NCI-H146 treated with DMSO at 0.1 percent for 48 hours (cell line): ENCODE measurements around the gene ANKH.

Source experiments
- DNase-seq: peaks from one replicate; lab custom pipeline; 2025; ENCODE audit not compliant: unreplicated experiment; lab: John Stamatoyannopoulos, UW

ANKH gene

DNA sequence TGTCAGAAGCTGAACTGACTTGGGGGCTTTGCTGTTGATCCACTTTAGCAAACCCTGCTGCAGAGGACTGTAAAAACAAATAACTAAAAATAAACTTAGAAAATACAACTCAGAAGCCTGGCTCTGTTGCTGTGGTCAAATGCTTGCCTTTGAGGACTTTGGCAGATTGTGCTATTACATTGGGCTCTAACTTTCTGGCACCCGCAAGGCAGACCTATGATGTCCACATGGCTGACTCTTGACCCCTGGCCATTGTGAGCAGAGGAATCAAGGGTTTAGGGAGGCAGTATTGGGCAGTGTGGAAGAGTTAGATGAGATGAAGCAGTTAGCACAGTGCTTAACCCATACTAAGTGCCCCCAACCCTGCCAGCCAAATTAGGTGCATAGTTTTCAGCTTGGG is 173.1 kb downstream of the ANKH start:
- no peak for DNase-seq

DNA sequence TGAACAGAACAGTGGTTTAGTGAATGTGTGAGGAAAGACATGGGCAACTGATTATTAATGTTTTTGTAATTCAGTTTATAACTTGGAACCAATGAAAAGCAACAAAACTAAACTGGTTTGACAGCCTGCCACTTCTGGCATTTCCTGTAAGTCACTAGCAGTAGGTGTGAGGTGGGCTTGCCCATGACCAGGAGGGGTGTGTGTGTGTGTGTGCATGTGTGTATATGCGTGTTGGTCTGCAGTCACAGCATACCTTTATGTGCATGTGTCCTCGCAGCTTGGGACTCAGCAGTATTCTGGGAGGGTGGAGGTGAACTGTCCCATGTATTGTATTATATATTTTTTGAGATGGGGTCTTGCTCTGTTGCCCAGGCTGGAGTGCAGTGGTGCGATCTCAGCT is 174.7 kb downstream of the ANKH start:
- no peak for DNase-seq

DNA sequence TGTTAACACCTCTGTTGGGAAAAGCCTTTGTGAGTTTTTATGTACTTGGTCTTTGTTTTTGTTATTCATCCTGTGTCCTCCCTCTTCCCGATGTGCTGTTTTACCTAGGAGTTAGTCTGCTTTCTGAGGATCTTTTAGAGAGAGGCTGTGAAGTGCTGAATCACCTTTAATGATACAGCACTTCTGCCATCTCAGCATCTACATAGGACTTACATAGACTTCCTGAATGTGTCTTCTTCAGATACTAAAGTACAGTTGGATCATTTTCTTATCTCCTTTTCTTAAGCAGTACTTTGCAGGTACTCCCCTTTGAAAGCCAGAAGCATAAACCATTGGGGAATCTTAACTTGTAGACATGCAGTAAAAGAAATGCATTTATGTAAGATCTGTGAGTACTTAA is 175.5 kb downstream of the ANKH start:
- DNase-seq: no peak

DNA sequence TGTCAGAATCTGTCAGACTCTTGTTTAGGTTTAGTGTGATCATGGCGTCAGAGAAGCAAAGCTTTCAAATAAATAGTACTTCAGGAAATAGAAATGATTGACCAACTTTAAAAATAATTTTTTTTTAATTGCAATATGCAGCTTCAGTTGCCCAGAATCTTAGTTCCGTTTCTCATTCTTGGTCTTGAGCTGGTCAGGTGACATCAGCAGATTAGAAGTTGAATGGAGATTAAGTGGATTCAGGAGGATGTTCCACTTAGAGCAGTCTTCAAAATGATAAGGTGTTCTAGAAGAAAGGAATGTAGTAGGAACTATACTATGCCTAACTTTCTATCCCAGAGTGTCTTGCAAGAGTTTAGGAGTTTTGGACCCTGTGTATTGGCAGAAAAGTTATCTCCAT is 176.4 kb downstream of the ANKH start:
- DNase-seq: no peak

DNA sequence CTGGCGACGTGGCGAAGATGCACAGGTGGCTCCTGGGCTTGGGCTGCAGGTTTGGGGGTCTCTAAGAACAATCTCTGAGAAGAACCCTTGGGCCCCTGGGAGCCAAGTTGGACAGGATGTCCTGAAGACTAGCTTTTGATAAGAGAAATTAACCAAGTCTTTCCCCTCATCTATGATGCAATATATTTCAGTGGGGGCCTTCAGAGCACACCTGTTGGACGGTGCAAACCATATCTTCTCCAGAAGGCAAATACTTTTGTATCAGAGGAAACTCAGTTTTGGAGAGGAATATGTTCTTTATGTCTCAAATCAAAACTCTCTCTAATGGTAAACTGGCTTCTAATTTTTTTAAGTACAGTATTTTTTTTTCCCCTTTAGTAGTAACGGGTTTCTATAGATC is 178.5 kb downstream of the ANKH start:
- no peak for DNase-seq

DNA sequence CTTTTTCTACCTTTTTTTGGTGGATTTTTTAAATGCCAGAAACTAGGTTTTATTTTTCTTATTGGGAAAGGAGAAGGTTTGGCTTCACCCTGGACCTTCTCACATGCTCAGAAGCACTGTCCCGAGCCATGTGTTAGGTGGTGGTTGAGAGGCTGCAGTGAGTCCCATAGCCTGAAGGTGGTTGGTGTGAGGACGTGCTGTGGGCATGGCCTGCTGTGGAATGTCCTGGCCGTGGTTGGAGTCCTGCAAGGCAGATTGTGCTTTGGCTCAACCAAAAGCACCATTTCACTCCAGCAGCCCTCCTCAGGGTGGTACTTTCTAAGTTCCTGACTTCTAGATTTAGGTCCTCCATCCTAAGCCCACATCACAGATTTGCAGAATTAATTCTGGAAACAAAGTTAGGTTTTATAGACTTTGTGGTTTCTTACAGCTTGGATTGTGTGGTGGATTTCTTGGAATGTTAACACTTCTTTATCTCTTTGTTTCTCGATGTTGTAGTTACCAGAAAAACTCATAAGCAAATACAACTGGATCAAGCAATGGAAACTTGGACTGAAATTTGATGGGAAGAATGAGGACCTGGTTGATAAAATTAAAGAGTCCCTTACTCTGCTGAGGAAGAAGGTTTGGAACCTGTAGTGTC is 184.4 kb downstream of the ANKH start:
- no peak for DNase-seq

DNA sequence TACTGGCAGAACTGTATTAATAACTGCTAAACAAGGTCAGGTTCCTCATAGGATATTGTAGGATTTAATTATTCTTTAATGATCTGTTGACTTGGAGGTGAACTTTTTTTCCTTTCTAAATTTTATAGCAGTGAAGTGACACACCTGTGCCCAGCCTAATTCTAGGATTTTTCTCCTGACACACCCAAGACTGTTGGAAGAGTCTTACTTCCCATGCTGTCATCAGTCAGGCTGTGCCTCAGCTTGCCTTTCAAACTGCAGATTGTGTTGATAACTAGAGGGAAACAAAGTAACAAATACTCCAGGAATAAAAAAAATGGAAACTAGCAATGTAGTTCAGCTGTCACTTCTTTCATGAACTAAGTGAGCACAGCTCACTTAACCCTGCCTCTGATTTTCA is 185.1 kb downstream of the ANKH start:
- DNase-seq: no peak

DNA sequence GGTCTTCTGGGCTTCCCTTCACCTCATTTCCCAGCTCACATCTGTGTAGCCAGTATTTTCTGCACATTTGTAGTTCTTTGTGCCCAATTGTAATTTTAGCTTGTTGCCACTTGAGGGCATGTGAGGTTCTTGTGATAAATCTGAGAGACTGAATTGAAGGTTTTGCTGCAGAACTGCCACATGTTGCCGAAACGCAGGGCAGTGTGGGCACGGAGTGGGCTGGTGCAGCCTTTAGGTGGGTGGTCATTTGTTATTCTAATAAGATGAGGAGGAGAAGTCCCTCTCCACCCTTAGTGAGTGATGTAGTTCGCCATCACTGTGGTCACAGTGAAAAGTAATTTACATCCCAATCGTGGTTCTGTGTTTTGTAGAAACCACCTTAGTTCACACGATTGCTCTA is 185.8 kb downstream of the ANKH start:
- peak; percentile 46 for DNase-seq

DNA sequence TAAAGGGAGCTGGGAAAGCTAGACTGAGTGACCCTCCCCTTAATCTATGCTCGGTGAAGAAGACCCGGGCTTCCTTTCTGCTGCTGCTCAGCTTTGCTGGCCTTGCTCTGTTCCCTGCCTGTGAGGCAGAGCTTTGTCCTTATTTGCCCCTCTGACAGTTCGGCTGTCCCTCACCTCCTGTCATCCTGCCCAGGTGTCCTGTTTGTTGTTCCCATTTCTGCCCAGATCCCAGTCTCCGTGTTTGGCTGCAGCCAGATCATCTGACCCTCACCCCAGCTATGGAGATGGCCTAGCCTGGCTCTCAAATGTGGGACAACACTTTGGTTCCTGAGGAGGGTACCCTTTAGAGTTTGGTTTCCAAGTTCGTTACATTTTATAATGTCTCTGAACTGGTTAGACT is 186.8 kb downstream of the ANKH start:
- DNase-seq: no peak

DNA sequence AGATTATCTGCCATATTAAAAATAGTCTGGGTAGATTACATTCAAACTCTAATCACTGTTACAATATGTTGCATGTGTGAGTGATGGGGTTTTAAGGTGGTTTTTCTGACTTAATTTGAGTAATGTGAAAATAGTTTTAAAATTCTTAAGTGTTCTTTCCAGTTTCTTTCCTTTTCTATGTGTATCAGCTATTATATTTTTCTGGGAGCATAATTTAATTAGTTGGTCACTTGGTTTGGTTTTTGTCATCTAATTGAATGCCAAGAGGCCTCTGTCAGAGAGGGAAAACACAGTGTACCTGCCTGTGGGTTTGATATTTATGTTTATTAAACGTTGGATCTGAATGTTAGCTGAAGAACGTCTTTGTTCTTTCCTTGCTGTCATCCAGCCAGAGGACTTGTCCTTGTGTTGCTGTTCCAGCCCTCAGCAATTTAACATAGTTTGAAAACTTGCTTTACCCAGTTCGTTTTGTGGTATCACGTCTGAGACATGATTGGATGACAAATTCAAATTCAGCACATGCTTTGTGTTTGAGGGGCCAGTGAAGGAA is 187.6 kb downstream of the ANKH start:
- DNase-seq: no peak

DNA sequence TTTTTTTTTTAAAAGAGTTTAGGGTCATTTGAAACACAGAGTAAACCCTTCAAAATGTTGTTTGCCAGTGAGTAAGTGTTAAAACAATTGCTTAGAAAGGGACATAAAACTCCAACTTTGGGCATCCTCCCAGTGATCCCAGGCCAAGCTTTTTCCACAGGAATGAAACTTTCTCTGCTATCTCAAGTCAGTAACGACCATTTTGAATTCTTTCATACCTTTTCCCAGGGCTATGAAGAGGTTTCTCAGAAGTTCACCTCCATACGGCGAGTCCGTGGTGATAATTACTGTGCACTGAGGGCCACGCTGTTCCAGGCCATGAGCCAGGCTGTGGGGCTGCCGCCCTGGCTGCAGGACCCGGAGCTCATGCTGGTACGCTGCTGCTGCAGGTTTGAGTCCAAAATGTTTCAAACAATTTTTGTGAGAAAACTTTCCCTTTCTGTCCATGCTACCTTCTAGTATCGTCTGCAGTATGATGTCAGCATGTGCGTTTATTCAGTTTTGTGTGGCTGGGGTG is 190.3 kb downstream of the ANKH start:
- DNase-seq: no peak

DNA sequence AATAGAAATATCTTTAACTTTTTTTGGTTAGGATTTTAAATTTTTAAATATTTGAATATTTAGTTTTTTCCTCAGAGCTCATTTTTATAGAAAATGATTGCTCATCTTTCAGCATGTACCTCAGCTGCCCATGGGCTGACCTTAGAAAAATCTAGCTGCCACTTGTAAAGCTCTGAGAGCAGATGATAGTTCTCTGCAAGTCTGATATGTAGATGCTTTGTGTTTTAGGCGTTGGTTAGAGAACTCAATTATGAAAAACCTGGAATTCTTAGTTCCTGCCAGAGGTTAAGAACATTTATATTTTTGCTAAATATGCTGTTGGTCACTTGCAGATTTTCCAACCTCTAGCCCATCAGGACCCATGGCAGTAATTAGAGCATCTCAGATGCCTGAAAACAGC is 192.0 kb downstream of the ANKH start:
- DNase-seq: no peak

DNA sequence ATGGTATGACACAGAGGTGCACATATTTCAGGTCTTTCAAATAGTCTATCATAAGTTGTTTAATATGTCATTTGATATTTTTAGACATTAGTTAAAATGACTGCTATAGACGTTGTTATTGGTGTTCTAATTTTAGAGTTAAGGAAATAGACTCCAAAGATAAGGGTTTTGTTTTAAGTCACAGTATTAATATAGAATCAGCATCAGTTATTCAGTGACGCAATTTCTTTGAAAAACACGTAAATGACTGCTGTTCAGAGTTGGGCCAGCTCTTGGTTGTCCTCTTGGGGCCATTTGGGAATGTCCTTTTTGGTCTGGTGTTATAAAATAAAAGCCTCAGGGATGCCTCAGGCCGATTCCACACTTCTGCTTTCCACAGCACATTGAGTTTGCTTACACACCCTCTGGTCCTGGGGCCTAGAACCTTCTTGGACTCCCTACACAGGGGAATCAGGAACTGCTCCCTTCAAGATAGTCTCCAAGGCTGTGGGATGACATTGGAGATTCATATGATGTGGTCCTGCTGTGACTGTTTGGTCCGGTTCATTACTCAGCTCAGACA is 192.7 kb downstream of the ANKH start:
- no peak for DNase-seq

DNA sequence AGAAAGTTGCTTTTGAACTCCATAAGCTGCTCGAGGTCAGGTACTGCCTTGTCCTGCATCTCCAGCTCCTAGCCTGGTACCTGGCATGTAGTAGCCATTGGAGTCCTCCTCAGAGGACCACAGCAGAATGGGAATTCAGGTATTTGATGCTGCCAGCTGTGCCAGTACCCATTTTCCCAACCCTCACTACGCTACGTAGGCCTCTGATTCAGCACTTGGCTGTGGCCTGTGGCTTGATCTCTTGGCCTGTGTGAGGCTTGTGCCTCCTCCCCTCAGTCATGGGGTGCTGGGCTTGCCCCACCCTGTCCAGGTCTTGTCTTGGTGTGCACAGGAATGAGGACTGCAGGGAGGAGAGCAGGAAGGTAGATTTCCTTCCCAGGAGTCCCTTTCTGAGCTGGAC is 195.3 kb downstream of the ANKH start:
- DNase-seq: no peak

DNA sequence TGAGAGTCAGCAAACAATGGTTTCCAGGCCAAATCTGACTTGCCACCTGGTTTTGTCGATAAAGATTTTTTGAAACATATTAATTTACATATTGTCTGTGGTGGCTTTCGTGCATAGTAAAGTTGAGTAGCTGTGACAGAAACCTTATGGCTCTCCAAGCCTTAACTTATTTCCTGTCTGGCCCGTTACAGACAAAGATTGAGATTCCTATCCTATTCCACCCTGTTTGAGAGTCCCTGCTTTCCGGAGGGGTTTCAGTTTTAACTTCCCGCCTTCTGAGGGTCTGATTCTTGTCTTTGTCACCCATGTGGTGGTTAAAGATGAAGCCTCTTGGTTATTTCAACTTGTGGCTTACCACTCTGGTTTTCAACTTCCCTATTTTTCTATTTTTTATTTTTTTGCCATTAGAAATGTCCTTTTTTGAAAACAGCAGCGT is 195.7 kb downstream of the ANKH start:
- DNase-seq: no peak

DNA sequence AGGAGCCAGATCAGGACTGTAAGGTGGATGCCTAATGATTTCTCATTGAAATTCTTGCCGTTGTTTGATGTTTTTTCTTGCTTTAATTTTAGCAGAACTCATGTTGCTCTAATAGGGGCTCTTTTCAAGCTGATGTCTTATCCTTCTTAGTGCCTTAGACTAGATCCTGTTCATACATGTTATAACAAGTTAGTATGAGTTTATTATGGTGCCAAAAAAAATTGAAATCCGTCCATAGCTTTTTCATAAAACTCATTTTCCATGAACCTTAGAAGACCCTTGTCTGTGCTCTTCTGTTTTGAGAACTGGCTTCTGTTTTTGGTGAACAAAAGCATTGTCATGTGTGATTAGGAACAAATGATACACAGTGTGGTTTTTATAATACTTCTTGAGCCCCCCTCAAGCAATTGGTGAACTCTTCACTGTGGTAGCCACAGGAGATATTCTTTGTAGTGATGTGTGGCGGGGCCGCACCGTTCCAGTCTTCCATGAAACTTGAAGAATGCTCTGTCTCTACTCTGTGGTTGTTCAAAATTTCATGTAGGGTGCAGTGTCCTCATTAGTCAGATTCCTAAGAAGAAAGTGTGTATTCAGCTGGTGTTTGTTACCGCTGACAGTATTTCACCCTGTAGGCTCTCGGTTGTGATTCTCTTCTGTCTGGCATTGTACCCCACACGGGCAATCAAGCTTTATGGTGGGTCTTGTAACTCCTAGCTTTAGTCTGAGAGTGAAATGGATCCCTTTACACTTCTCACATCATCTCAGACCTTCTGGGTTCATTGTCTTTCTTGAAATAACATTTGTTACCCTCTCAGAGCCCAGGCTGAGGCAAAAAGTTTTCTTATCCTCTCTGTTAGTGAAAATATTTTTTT is 196.4 kb downstream of the ANKH start:
- DNase-seq: no peak

DNA sequence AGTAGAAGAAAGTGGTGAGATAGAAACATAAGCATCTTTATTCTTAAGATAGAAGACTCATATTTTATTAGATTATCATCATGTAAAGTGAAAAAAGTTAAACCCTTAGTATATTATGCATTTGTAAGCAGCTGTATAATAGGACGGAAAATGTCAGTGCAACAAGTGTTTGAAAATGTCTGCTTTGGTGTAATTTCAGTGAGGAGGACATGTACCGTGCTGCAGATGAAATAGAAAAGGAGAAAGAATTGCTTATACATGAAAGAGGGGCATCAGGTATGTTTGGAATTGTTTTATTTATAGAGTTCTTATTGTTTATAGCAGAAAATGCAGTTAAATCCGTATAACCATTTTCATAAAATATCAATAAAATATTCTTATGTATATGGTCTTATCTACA is 198.1 kb downstream of the ANKH start:
- DNase-seq: no peak

DNA sequence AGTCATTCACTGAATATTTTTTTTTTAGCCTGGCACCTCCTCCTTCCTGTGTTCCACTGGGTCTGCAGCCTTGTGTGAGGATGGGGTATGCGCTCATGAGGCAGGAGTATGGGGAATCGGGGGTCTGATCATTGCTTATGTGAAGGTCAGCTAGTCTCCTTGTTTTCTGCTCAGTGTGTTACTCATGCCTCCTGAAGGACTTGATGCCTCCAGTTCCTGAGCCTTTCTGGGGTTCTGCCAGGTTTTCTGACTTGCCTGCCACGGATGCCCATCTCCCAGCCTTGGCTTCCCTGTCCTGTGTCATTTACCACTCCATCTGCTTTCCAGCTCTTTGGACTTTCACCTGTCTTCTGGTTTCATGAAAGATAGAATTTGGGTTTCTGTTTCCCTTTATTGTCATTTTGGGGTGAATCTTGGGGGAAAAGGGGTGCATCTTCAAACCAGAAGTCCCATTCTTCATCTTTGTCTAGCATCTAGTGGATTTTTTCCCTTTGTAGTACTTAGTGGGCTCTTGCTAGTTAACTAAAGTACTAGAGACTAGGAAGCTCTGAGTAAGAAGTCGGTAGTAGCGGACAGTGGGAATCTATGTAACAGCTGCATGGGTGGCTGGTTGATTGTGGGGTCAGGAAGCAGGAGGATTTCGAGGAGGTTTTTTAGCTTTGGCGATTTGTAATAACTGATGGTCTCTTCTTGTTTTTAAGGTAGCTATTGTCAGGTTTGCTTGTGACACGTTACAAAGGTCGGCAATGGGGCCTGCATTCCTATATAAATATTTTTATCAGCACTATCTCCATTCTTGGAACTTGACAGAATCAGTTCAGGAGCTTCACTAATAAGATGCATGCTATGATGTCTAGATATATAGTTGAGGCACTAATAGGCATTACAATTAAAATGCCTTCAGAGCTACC is 198.8 kb downstream of the ANKH start:
- DNase-seq: no peak

DNA sequence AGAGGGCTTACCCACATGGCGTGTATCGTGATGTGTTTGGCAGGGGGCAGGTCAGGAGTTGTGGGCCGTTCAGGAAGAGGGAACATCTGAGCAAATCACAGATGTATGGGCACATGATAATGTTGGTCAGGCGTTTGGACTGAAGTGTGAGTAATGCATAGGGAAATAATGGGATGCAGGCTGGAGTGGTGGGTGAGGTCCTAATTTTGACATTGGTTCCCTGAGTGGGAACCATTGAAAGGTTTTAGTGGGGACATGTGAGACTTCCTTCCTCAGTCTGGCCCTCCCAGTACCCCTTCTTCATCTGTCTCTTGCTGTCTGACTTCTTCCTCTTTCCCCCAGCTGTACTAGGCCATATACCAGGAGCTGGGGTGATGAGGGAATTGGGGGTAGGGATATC is 199.5 kb downstream of the ANKH start:
- no peak for DNase-seq

DNA sequence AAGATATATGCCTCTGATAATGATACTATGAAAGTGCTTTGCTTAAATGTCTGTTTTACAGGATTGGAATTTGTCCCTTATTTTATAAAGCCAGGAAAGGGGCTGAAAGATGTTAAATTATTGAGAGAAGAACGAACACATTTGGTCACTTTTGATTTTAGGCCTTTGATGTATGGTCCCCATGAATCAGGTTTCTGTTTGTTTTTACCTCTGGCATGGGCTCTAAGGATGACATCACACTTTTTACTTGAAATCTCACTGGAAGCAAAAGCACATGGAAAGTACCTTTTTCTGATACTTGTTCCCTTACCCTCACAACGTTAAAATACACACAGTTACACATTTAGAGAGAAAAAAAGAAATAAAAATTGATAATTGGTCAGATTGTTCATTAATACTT is 200.2 kb downstream of the ANKH start:
- no peak for DNase-seq

DNA sequence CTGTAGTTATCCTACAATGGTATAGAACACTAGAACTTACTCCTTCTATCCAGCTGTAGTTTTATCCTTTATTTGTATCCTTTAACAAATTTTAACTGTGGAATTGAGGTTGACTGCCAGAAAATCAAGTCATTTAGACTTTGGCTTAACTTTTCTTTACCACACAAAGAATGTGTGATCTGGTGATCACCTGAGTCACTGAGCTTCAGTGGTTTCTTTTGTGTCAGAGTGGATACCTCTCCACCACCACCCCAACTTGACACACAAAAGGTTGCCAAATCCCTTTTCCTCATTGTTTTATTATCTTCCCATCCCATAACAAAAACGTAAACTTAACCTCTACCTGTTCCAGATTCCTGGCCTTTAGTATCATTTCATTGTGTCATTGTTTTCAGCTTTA is 201.6 kb downstream of the ANKH start:
- no peak for DNase-seq
